NCI-H69 (cell line): ENCODE data around the gene WNT9A.

Experiments used
- DNase-seq: peaks from one replicate; lab custom pipeline; 2025; lab: John Stamatoyannopoulos, UW

Gene WNT9A

GRCh38 chr1:227954163-227954850, 6.6 kb upstream of the WNT9A start:
- no peak for DNase-seq

- no peak for DNase-seq
Observed at GRCh38 chr1:227953022-227953412, 5.3 kb upstream of the WNT9A start.

GRCh38 chr1:227952374-227953021, 4.8 kb upstream of the WNT9A start:
- no peak for DNase-seq

GRCh38 chr1:227951624-227952373, 4.1 kb upstream of the WNT9A start:
- DNase-seq: peak; percentile 56

GRCh38 chr1:227950735-227951346, 3.1 kb upstream of the WNT9A start:
- DNase-seq: no peak

GRCh38 chr1:227949954-227950734, 2.4 kb upstream of the WNT9A start:
- no peak for DNase-seq

- DNase-seq: no peak
Observed at GRCh38 chr1:227949341-227949921, 1.7 kb upstream of the WNT9A start.

GRCh38 chr1:227948493-227949260, 945 bp upstream of the WNT9A start:
- peak; percentile 62 for DNase-seq

- no peak for DNase-seq
Observed at GRCh38 chr1:227947386-227947675, 401 bp downstream of the WNT9A start.

- DNase-seq: peak; percentile 87
Observed at GRCh38 chr1:227946624-227947385, 927 bp downstream of the WNT9A start.

GRCh38 chr1:227945891-227946623, 1.7 kb downstream of the WNT9A start:
- DNase-seq: peak; percentile 90

- DNase-seq: peak; percentile 52
Observed at GRCh38 chr1:227944931-227945890, 2.5 kb downstream of the WNT9A start.

GRCh38 chr1:227944090-227944930, 3.4 kb downstream of the WNT9A start:
- DNase-seq: no peak

GRCh38 chr1:227943381-227944089, 4.2 kb downstream of the WNT9A start:
- DNase-seq: no peak

GRCh38 chr1:227942716-227943261, 4.9 kb downstream of the WNT9A start:
- DNase-seq: no peak

- peak; percentile 18 for DNase-seq
Observed at GRCh38 chr1:227942021-227942715, 5.6 kb downstream of the WNT9A start.
